Esophagus squamous epithelium (tissue), 5 donors: ENCODE data around the gene SOX8. TPM values are rescaled to one million over a fixed set of nuclear protein-coding genes. Genes with fewer than 3 reads are reported as not detected.

Source experiments
- DNase-seq: peaks from one replicate; lab custom pipeline; 2025; lab: John Stamatoyannopoulos, UW
- H3K27ac ChIP-seq, 4 donors: fragments of 200-600 bp; sonication (generic); one replicate each; pipeline ENCODE4 v1.5.1; 2016 to 2019; ENCODE audit warnings: mild to moderate bottlenecking in 1 of 4
- H3K27me3 ChIP-seq, 4 donors: fragments of 200-600 bp; sonication (generic); 1 replicate in 3 of 4; 2 replicates in 1 of 4; pipeline versions ENCODE4 v1.5.1 to v1.6.0; 2017 to 2021; ENCODE audit warnings: antibody characterized with exemption in 1 of 4
- H3K36me3 ChIP-seq, 3 donors: fragments of 200-600 bp; sonication (generic); one replicate each; pipeline ENCODE4 v1.5.1; 2016 to 2019
- H3K4me1 ChIP-seq, 3 donors: fragments of 200-600 bp; sonication (generic); one replicate each; pipeline ENCODE4 v1.5.1; 2017 to 2019
- H3K4me3 ChIP-seq, 4 donors: fragments of 200-600 bp; sonication (generic); 1 replicate in 3 of 4; 2 replicates in 1 of 4; pipeline ENCODE4 v1.5.1; 2016 to 2019; ENCODE audit warnings: mild to moderate bottlenecking in 2 of 4, moderate library complexity in 1 of 4
- H3K9me3 ChIP-seq, 3 donors: fragments of 200-600 bp; sonication (generic); one replicate each; pipeline ENCODE4 v1.5.1; 2016 to 2019
- POLR2A ChIP-seq, 4 donors: fragments of 450-650 bp; IDR thresholded peaks; one replicate each; pipeline ENCODE4 v1.6.1; 2017; ENCODE audit warnings: antibody characterized with exemption in 4 of 4, mild to moderate bottlenecking in 4 of 4, moderate library complexity in 3 of 4
- WGBS, 2 donors: methylation state at CpG; one replicate each; pipeline ENCODE4 v1.1.5; 2018; 5-methylcytosine and 5-hydroxymethylcytosine counted together
- intact Hi-C: fragments of 100-400 bp; cut with DNase I; formaldehyde crosslinking; loops from one replicate; pipeline ENCODE4 v1.15.0; 2022
- total RNA-seq, 4 donors: library from RNA; depleted of rRNA; stranded (reverse); fragments of >200 nt; gene quantifications; one replicate each; pipeline ENCODE4 v1.1.0, GENCODE V29; 2016
- TF ChIP-seq, protein P1 (sequence below), 6 experiments: fragments of 450-650 bp in 4 of 6; fragments of 200-600 bp in 2 of 6; sonication (generic) in 2 of 6; IDR thresholded peaks; one replicate each; pipeline ENCODE4 v1.5.1; 2016 to 2019; ENCODE audit warnings: antibody characterized with exemption in 6 of 6, mild to moderate bottlenecking in 4 of 6, moderate library complexity in 4 of 6
- donor health status: DM: yes; HTN: yes; CAD: no.

The SOX8 gene
- total RNA-seq, 4 donors from 2014 or later = 0.08 to 0.19 (median 0.09) TPM; not detected in 1

DNA sequence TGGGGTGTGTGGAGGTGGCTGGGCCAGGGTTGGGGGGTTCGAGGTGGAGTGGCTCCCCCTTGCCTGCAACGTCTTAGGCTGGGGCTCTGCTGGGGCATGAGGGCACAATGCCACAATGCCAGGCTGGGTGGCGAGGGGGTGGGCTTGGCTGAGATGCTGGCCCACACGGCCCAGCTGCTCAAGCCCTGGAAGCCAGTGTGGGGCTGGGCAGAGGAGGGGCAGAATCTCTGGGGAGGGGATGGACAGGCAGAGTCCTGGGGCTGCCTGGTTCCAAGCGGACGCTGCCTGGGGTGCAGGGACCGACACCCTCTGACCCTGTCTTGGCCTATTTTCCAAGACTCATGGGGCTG is 53.5 kb downstream of the SOX8 start:
- TF ChIP-seq POLR2A (IDR thresholded peaks at IDR 0.05) = no peak
- TF ChIP-seq, protein P1, sequence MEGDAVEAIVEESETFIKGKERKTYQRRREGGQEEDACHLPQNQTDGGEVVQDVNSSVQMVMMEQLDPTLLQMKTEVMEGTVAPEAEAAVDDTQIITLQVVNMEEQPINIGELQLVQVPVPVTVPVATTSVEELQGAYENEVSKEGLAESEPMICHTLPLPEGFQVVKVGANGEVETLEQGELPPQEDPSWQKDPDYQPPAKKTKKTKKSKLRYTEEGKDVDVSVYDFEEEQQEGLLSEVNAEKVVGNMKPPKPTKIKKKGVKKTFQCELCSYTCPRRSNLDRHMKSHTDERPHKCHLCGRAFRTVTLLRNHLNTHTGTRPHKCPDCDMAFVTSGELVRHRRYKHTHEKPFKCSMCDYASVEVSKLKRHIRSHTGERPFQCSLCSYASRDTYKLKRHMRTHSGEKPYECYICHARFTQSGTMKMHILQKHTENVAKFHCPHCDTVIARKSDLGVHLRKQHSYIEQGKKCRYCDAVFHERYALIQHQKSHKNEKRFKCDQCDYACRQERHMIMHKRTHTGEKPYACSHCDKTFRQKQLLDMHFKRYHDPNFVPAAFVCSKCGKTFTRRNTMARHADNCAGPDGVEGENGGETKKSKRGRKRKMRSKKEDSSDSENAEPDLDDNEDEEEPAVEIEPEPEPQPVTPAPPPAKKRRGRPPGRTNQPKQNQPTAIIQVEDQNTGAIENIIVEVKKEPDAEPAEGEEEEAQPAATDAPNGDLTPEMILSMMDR (IDR thresholded peaks at IDR 0.05) = no peak
- 75 to 90% methylated on average over 4 to 6 of the region's 7 CpGs for WGBS, 2 donors
- H3K27ac ChIP-seq = no peak overlapping the region
- peaks cover 0 to 76% (median 0%) of the 10 kb centered on the region in 4 donors for H3K27me3 ChIP-seq
- H3K4me3 ChIP-seq = no peak overlapping the region
- intact Hi-C loops = no loop called here
- H3K9me3 ChIP-seq = no peaks in the 10 kb centered on the region
- peaks cover 0 to 22% (median 0%) of the 10 kb centered on the region in 3 donors for H3K4me1 ChIP-seq
- DNase-seq = no peak
- no peaks in the 10 kb centered on the region for H3K36me3 ChIP-seq

DNA sequence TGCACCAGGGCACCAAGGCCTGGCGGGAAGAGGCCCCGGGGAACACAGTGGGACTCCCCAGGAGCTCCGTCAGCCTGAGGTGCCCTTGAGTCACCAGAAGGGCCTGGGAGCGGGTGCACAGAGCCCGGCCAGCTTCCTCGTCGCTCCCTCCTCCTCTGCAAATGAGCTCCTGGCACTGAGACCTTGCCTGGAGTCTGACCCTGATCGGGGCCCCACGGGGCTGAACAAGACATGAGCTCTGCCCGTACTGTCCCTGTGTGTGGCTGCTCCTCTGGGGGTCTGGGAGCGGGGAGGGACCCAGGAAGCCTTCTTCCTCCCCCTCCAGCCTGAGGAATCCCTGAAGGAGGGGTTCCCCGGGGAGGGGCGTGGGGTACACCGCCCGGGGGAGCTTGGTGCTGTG is 54.6 kb downstream of the SOX8 start:
- Histone ChIP-seq H3K4me3 (no peak overlapping the region), H3K27ac (no peak overlapping the region), H3K4me1 (peaks cover 0 to 16% (median 0%) of the 10 kb centered on the region in 3 donors), H3K36me3 (no peaks in the 10 kb centered on the region), H3K27me3 (peaks cover 0 to 66% (median 0%) of the 10 kb centered on the region in 4 donors), H3K9me3 (no peaks in the 10 kb centered on the region)
- intact Hi-C loops = no loop called here
- TF ChIP-seq, protein P1 (IDR thresholded peaks at IDR 0.05) = no peak
- TF ChIP-seq POLR2A (IDR thresholded peaks at IDR 0.05) = no peak
- DNase-seq = no peak
- WGBS, 2 donors = no CpG with 5 or more reads among the region's 15 CpGs

Other genes starting within 250 kb of the SOX8 start
- 10 to 100 TPM; 29.7 to 34.5 (median 33.2) TPM for gene CIAO3, start 240.8 kb upstream of the SOX8 start, total RNA-seq
- 1 to 10 TPM in 2 of 4 donors, under 1 TPM in 2; 0.79 to 5.4 (median 2.3) TPM for gene MSLN, start 221.0 kb upstream of the SOX8 start, total RNA-seq
- gene RPUSD1, start 193.4 kb upstream of the SOX8 start, total RNA-seq = 10 to 100 TPM; 20.3 to 33.3 (median 24.9) TPM
- gene CHTF18, start 193.2 kb upstream of the SOX8 start, total RNA-seq = 10 to 100 TPM in 1 of 4 donors, 1 to 10 TPM in 3; 5.0 to 17.8 (median 7.3) TPM
- gene GNG13, start 181.0 kb upstream of the SOX8 start, total RNA-seq = not detected
- 10 to 100 TPM; 13.3 to 34.4 (median 23.8) TPM for gene LMF1, start 10.8 kb upstream of the SOX8 start, total RNA-seq
- not detected for gene SSTR5, start 91.0 kb downstream of the SOX8 start, total RNA-seq
- gene C1QTNF8, start 114.5 kb downstream of the SOX8 start, total RNA-seq = not detected
- gene CACNA1H, start 171.3 kb downstream of the SOX8 start, total RNA-seq = 10 to 100 TPM in 1 of 4 donors, 1 to 10 TPM in 3; 1.7 to 14.7 (median 5.6) TPM
- gene TPSG1, start 243.5 kb downstream of the SOX8 start, total RNA-seq = under 1 TPM in 1 of 4 donors, not detected in 3; 0.27 TPM
- 100 to 1,000 TPM in 1 of 4 donors, 10 to 100 TPM in 2, 1 to 10 TPM in 1; 4.0 to 537 (median 20.2) TPM for gene TPSB2, start 248.4 kb downstream of the SOX8 start, total RNA-seq